Measurements from ENCODE around the gene ABCD1.
"Not testable (repeated sequence)": the region's sequence is repeated elsewhere in the genome, so short reads cannot be mapped to it uniquely, and the experiment has no call there.

ABCD1 gene

GRCh38 chrX:153697924-153698865, 26.5 kb upstream of the ABCD1 start:
- Mint-ChIP-seq H3K4me3 (no peak overlapping the region), H3K36me3 (ENCODE audit: low read depth) (peaks cover 21% of the 10 kb centered on the region), H3K9me3 (peaks cover 13% of the 10 kb centered on the region), H3K4me1 (peaks cover 14% of the 10 kb centered on the region), H3K27ac (no peak overlapping the region), H3K27me3 (ENCODE audit: low read depth) (peaks cover 4% of the 10 kb centered on the region)
- TF ChIP-seq CTCF (IDR thresholded peaks at IDR 0.05; ENCODE audit: unreplicated experiment in 3 of 3): no peak

- H3K4me1 Mint-ChIP-seq: peaks cover 14% of the 10 kb centered on the region
- not testable (repeated sequence) for H3K4me3 Mint-ChIP-seq; H3K27ac Mint-ChIP-seq; H3K27me3 Mint-ChIP-seq (ENCODE audit: low read depth)
- peaks cover 21% of the 10 kb centered on the region for H3K36me3 Mint-ChIP-seq (ENCODE audit: low read depth)
- peaks cover 17% of the 10 kb centered on the region for H3K9me3 Mint-ChIP-seq
Measured at GRCh38 chrX:153699210-153699783, 25.4 kb upstream of the ABCD1 start.

- peaks cover 19% of the 10 kb centered on the region for H3K4me1 Mint-ChIP-seq
- H3K27me3 Mint-ChIP-seq (ENCODE audit: low read depth); H3K4me3 Mint-ChIP-seq; H3K27ac Mint-ChIP-seq: not testable (repeated sequence)
- H3K36me3 Mint-ChIP-seq (ENCODE audit: low read depth): peaks cover 21% of the 10 kb centered on the region
- peaks cover 21% of the 10 kb centered on the region for H3K9me3 Mint-ChIP-seq
Measured at GRCh38 chrX:153699784-153700371, 24.8 kb upstream of the ABCD1 start.

GRCh38 chrX:153700376-153700945, 24.2 kb upstream of the ABCD1 start:
- no peak for TF ChIP-seq CTCF (IDR thresholded peaks at IDR 0.05; ENCODE audit: unreplicated experiment in 3 of 3)
- peaks cover 21% of the 10 kb centered on the region for H3K36me3 Mint-ChIP-seq (ENCODE audit: low read depth)
- peaks cover 21% of the 10 kb centered on the region for H3K9me3 Mint-ChIP-seq
- H3K4me3 Mint-ChIP-seq: no peak overlapping the region
- H3K4me1 Mint-ChIP-seq: peaks cover 21% of the 10 kb centered on the region
- H3K27ac Mint-ChIP-seq: no peak overlapping the region
- peaks cover 4% of the 10 kb centered on the region for H3K27me3 Mint-ChIP-seq (ENCODE audit: low read depth)

GRCh38 chrX:153700967-153701366, 23.7 kb upstream of the ABCD1 start:
- Mint-ChIP-seq H3K27ac (no peak overlapping the region), H3K4me3 (no peak overlapping the region), H3K4me1 (peaks cover 24% of the 10 kb centered on the region), H3K27me3 (ENCODE audit: low read depth) (peaks cover 4% of the 10 kb centered on the region), H3K9me3 (peaks cover 16% of the 10 kb centered on the region), H3K36me3 (ENCODE audit: low read depth) (peaks cover 17% of the 10 kb centered on the region)
- TF ChIP-seq CTCF (IDR thresholded peaks at IDR 0.05; ENCODE audit: unreplicated experiment in 3 of 3): no peak

- Mint-ChIP-seq H3K9me3 (peaks cover 20% of the 10 kb centered on the region), H3K4me3 (no peak overlapping the region), H3K27ac (no peak overlapping the region), H3K27me3 (ENCODE audit: low read depth) (peaks cover 4% of the 10 kb centered on the region), H3K4me1 (peaks cover 29% of the 10 kb centered on the region), H3K36me3 (ENCODE audit: low read depth) (peaks cover 20% of the 10 kb centered on the region)
- no peak for TF ChIP-seq CTCF (IDR thresholded peaks at IDR 0.05; ENCODE audit: unreplicated experiment in 3 of 3)
Measured at GRCh38 chrX:153701706-153702105, 22.9 kb upstream of the ABCD1 start.

Data from nephron (organoid).